Stimulated activated CD4-positive, alpha-beta T cell treated with anti-CD3 and anti-CD28 coated beads, TNF-alpha, amount 100 ng/mL, for 4 hours (primary cell): Measurements from ENCODE around the gene ETV3.
A peak's percentile ranks its signal among the peaks of the same experiment; 100 is the strongest.

Experiments
- DNase-seq, 3 experiments: peaks; one replicate each; pipeline ENCODE4 v3.0.0-alpha.2; 2020; ENCODE audit warnings: low read depth in 3 of 3

ETV3 gene

DNA sequence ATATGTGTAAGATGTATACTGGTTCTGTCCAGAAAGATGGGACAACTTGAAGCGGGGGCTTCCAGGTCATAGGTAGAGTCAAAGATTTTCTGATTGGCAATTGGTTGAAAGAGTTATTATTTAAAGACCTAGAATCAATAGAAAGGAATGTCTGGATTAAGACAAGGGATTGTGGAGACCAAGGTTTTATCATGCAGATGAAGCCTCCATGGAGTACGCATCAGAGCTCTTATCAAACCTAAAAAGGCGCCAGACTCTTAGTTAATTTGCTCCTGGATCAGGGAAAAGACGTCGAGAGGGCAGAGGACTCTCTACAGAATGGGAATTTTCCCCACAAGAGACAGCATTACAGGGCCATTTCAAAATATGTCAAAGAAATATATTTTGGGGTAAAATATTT is 23.7 kb upstream of the ETV3 start:
- no peak for DNase-seq

DNA sequence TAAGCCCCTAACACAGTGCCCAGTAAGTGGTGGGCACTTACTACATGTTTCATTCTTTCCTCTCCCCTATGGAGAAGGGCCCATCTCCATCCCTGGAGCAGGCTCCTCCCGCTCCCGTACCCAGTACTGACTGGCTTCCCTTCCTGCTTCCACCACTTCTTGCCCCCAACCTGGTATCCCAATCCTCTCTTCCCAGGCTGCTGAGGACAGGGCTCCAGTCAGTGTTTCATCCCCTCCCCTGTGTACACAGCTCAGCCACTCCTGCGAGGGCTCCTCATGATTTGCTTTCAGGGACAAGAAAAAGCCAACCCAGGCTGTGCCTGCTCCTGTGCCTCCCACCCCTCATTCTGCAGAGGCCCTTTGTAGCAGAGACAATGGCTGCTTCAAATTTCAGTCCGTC is 20.8 kb upstream of the ETV3 start:
- DNase-seq: no peak

DNA sequence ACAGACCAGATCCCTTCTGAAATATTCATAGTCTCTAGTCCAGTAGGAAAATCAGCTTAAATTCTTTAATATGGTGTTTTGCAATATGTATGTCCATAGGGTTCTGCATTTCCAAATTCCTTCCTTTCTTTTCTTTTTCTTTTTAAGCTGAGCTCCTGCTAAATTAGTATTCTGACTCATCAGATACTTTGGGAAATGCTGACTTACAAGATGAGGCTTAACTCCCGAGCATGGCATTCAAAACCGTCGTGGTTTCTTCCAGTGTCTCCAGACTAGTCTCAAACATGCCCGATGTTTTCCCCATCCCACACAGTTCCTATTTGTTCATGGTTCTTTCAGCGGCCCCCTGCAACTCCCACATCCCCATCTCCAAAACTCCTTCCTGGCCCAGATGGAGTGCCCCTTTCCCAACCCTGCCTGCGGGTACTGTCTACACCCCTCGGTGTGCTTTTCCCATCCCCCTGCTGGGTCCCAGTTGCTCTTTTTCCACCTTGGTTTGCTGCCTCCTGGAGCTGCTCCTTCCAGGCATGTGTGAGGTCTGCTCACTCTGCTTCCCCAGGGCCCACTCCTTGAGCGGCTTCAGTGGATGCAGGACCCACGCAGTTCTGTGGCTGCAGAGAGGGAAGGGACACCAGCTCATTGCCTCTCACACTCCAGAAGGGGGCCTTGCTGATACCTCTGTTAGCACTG is 19.5 kb upstream of the ETV3 start:
- DNase-seq: no peak

DNA sequence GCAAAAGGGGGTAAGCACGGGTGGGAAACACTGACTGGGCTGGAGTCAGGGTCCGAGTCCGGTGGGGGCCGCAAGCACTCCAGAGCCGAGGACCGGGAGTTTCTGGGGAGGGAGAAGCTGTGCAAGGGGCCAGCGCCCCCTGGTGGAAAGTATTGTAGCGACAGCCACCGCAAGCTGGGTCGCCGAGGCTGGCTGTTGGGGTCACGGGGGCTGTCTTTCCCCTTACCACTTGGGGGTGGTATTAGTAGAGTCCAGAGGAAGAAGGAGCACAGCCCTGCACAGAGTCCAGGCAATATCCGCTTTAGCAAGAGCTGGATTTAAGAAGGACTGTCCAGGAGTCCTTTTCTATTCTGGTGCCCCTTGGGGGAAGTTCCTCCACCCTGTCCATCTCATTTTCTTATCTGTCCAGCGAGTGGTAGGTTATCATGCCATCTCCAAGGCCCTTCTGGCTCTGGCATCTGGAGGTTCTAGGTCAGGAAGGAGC is 17.9 kb upstream of the ETV3 start:
- peak; percentile 59 to 64 (median 62) for DNase-seq

GRCh38 chr1:157155658-157156057 is 17.5 kb upstream of the ETV3 start:
- no peak for DNase-seq

- DNase-seq: no peak
Observed at GRCh38 chr1:157154940-157155514, 16.8 kb upstream of the ETV3 start.

DNA sequence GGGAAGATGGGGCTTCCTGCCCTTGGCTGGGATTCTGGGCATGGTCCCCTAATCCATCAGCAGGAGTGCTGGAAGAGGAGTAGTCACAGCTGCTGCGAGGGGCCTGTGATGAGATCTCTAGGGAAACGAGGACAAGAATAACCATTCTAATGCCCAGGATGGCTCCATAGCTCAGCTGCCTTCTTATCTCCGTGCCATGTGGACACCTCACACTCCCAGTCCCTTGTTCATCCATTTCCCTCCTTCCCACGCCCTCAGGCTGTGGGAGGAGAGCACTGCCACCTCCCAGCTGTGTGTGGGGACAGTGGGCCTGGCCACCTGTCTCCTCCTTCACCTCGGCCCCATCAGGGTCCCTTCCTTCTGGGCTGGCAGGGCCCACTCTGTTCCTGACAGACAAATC is 16.1 kb upstream of the ETV3 start:
- DNase-seq: no peak

DNA sequence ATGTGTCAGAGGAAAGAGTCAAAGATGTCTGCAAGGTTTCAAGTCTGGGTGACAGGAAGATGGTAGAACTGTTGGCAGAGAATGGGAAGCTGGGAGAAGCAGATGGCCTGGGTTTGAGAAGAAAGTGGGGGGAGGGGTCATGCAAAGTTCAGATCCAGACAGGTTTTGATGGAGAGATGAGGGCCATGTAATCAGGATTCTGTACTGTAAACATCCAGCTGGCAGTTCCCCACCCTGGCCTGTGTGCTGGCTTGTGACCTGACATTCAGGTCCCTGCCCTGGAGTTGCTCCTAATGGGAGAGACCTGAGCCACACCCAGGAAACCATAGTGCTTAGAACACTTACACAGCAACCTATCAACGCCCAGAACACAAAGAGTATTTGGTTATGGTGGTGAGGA is 15.6 kb upstream of the ETV3 start:
- no peak for DNase-seq

DNA sequence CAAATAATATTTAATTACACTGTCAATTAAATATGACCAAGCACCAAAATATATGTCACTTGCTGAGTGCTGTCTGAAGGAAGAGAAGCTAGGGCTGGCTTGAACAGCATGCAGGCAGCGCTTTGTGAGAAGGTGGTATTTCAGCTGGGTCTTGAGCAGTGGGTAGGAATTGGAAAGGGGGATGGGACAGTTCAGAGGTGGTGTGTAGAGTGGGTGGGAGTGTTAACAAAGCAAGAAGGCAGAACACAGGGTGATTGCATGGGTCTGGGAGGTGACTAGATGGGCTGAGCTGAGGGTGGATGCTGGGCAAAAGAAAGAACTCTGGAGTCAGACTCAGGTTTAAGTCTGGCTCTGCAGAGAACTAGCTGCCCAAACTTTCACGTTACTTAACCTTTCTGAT is 14.3 kb upstream of the ETV3 start:
- no peak for DNase-seq

DNA sequence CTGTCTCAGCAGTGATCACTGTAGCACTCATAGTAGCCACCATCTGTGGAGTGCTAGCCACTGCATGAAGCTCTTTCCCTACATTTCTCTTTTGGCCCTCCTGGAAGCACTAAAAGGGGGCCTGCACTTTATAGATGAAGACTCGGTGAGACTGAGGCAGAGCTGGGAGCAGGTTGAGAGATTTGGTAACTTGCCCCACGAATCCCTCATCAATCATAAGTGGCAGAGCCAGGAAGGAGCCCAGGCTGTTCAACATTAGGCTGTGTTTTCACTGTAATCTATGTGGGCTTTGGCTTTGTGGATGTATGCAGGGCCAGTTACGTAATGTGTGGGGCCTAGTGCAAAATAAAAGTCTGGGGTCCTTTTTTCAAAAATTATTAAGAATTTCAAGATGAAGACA is 13.3 kb upstream of the ETV3 start:
- DNase-seq: no peak

GRCh38 chr1:157151073-157151472 is 12.9 kb upstream of the ETV3 start:
- no peak for DNase-seq

- DNase-seq: no peak
Observed at GRCh38 chr1:157150631-157151030, 12.4 kb upstream of the ETV3 start.

- DNase-seq: no peak
Observed at GRCh38 chr1:157147906-157148700, 9.9 kb upstream of the ETV3 start.

GRCh38 chr1:157147037-157147436 is 8.8 kb upstream of the ETV3 start:
- no peak for DNase-seq

DNA sequence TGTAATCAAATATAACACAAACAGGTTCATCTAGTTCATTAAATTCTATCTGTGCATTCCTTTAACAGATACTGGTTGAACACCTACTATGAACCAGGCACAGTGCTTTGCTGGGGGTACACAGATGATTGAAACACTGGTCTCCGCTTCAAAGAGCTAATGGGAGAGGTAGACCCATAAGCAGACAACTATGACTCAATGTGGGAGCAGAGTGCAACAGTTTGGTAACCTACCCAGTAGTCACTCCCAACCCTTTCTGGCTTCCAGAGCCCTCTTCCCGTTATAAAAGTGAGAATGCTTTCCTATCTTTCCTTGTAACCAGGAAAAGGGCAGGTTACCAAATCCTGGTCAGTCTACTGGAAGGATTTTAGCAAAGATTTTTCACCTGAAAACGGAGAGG is 8.0 kb upstream of the ETV3 start:
- no peak for DNase-seq

DNA sequence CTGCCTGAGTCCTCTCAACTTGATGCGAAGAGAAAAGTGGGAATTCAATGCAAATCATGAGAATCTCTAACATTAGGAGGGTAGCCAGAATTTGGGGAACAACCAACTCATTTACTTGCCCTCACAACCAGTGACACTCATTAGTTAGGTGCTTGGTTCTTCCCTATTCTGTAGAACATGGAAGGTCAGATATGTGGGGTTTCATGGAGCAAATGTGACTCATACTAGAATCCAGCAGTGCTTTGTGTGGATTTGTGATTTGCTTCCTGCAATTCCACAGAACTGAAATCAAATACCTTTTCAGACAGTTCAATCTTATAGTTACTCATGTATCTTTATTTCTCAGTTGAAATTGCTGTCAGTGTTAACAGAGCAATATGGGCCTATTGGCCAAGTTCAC is 6.9 kb upstream of the ETV3 start:
- DNase-seq: no peak

GRCh38 chr1:157144509-157144908 is 6.3 kb upstream of the ETV3 start:
- DNase-seq: no peak

- no peak for DNase-seq
Observed at GRCh38 chr1:157142765-157143423, 4.7 kb upstream of the ETV3 start.

- DNase-seq: no peak
Observed at GRCh38 chr1:157142201-157142600, 4.0 kb upstream of the ETV3 start.

DNA sequence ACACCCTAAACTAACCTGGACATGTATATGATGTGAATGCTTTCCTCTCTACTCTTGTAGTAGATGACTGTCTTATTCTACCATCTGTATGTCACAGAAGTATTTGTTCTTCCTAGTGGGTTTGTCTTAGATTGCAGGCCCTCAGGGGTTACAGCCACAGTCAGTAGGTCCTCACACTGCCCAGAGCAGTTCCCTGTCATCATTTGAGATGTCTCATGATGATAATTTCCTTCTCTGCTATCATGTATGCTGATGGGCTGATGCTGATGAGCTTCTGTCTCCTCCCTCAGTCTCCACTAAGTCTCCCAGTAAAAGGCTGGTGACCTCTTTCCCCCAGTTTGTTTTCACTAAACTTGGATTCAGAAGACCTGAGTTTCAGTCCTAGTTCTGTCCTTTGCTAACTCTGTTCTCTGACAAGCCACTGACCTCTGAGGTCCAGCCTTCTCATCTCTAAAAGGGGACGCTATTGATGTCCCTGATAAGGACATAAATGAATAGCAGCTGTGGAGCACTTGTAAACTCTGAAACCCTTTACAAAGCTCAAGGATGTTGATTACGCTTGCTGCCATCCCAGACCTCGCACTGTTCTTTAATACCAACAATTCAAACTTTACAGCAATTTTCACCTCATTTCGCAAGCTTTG is 3.1 kb upstream of the ETV3 start:
- DNase-seq: no peak

- DNase-seq: no peak
Observed at GRCh38 chr1:157140063-157140588, 1.9 kb upstream of the ETV3 start.
